Hepatocyte (in vitro differentiated cells): ENCODE measurements around the gene FLOT2. TPM values are rescaled to one million over a fixed set of nuclear protein-coding genes. Genes with fewer than 3 reads are reported as not detected.
A peak's percentile ranks its signal among the peaks of the same experiment; 100 is the strongest.
"Not testable (repeated sequence)": the region's sequence is repeated elsewhere in the genome, so short reads cannot be mapped to it uniquely, and the experiment has no call there.

ENCODE experiments used
- DNase-seq: peaks from one replicate; pipeline ENCODE4 v3.0.0-alpha.2; 2016; ENCODE audit warnings: low spot score
- H2AFZ ChIP-seq: fragments of 200-600 bp; sonication (generic); 2 replicates; pipeline ENCODE4 v1.6.0; 2016; ENCODE audit warnings: antibody characterized with exemption, mild to moderate bottlenecking
- H3K27ac ChIP-seq: fragments of 200-600 bp; sonication (generic); 2 replicates; pipeline ENCODE4 v1.5.1; 2016; ENCODE audit warnings: mild to moderate bottlenecking
- H3K27me3 ChIP-seq: fragments of 200-600 bp; sonication (generic); 2 replicates; pipeline ENCODE4 v1.6.1; 2016
- H3K36me3 ChIP-seq: fragments of 200-600 bp; sonication (generic); replicated peaks from 2 replicates; pipeline ENCODE4 v1.5.1; 2016; ENCODE audit warnings: low read depth; ENCODE audit not compliant: insufficient read depth
- H3K4me1 ChIP-seq: fragments of 200-600 bp; sonication (generic); 2 replicates; pipeline ENCODE4 v1.5.1; 2016; ENCODE audit warnings: mild to moderate bottlenecking, moderate library complexity; ENCODE audit not compliant: insufficient read depth
- H3K4me2 ChIP-seq: fragments of 200-600 bp; sonication (generic); 2 replicates; pipeline ENCODE4 v1.6.0; 2016
- H3K4me3 ChIP-seq: fragments of 200-600 bp; sonication (generic); 2 replicates; pipeline ENCODE4 v1.5.1; 2016; ENCODE audit warnings: mild to moderate bottlenecking
- H3K79me2 ChIP-seq: fragments of 200-600 bp; sonication (generic); 2 replicates; pipeline ENCODE4 v1.6.0; 2017; ENCODE audit warnings: mild to moderate bottlenecking
- H3K9me2 ChIP-seq: fragments of 200-600 bp; sonication (generic); replicated peaks from 2 replicates; pipeline ENCODE4 v1.6.0; 2017; ENCODE audit warnings: mild to moderate bottlenecking; ENCODE audit not compliant: insufficient read depth
- H3K9me3 ChIP-seq: fragments of 200-600 bp; sonication (generic); 2 replicates; pipeline ENCODE4 v1.5.1; 2016; ENCODE audit warnings: low read depth, mild to moderate bottlenecking
- H4K20me1 ChIP-seq: fragments of 200-600 bp; sonication (generic); 2 replicates; pipeline ENCODE4 v1.6.0; 2016; ENCODE audit warnings: mild to moderate bottlenecking; ENCODE audit not compliant: insufficient read depth, poor library complexity, severe bottlenecking
- EZH2 ChIP-seq: fragments of 200-600 bp; sonication (generic); IDR thresholded peaks from 2 replicates; pipeline ENCODE4 v1.6.1; 2016; ENCODE audit warnings: antibody characterized with exemption, mild to moderate bottlenecking, borderline replicate concordance
- EZH2phosphoT487 ChIP-seq: fragments of 200-600 bp; sonication (generic); IDR thresholded peaks from one replicate; pipeline ENCODE4 v1.6.1; 2018; ENCODE audit warnings: antibody characterized with exemption, mild to moderate bottlenecking, low read depth, moderate library complexity; ENCODE audit not compliant: unreplicated experiment, severe bottlenecking
- WGBS: methylation state at CpG from one replicate; pipeline ENCODE4 v1.1.6; 2016; ENCODE audit warnings: low lambda C conversion rate; ENCODE audit errors: missing lambda C conversion rate; 5-methylcytosine and 5-hydroxymethylcytosine counted together
- polyA plus RNA-seq: library from polyadenylated mRNA; unstranded; fragments of >200 nt; fragmentation: Nextera tagmentation; extraction: Ambion mirVana; gene quantifications from 2 replicates; pipeline ENCODE4 v1.2.1, GENCODE V29; 2016
- total RNA-seq: library from RNA; depleted of rRNA; stranded (reverse); fragments of >200 nt; gene quantifications from 2 replicates; pipeline ENCODE4 v1.2.3, GENCODE V29; 2014
- TF ChIP-seq, protein P1 (sequence below): fragments of 200-600 bp; sonication (generic); IDR thresholded peaks from 2 replicates; pipeline ENCODE4 v1.5.1; 2016; ENCODE audit warnings: antibody characterized with exemption, mild to moderate bottlenecking; ENCODE audit not compliant: poor library complexity

FLOT2 gene
- total and polyA plus RNA-seq, 2 experiments from 2014 or later = 42.0 to 64.0 TPM

DNA sequence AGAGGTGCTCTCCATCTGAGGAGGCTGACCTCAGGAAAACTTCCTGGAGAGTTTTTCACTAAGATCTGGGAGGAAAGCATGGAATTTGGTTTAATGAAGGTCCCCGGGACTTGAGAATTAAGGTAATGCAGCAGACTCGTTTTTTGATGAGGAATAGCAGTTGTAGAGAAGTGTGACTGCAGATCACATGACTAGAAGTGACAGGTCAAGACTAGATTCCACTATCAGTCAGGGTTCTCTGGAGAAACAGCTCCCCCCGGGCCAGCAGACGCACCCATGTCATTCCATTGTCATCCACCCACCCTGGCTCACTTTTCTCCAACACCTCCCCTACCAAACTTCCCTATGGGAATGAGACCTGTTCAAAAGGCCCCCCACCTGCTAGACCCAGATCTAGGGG lies 7.3 kb upstream of the FLOT2 start:
- no peak overlapping the region for H2AFZ ChIP-seq
- TF ChIP-seq, protein P1, sequence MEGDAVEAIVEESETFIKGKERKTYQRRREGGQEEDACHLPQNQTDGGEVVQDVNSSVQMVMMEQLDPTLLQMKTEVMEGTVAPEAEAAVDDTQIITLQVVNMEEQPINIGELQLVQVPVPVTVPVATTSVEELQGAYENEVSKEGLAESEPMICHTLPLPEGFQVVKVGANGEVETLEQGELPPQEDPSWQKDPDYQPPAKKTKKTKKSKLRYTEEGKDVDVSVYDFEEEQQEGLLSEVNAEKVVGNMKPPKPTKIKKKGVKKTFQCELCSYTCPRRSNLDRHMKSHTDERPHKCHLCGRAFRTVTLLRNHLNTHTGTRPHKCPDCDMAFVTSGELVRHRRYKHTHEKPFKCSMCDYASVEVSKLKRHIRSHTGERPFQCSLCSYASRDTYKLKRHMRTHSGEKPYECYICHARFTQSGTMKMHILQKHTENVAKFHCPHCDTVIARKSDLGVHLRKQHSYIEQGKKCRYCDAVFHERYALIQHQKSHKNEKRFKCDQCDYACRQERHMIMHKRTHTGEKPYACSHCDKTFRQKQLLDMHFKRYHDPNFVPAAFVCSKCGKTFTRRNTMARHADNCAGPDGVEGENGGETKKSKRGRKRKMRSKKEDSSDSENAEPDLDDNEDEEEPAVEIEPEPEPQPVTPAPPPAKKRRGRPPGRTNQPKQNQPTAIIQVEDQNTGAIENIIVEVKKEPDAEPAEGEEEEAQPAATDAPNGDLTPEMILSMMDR = no peak
- no peak for TF ChIP-seq EZH2
- TF ChIP-seq EZH2phosphoT487 = no peak
- no peak overlapping the region for H3K27ac ChIP-seq
- no peak for DNase-seq
- 60% methylated on average over 4 of the region's 4 CpGs for WGBS
- no peaks in the 10 kb centered on the region for H3K9me2 ChIP-seq
- H3K36me3 ChIP-seq = no peaks in the 10 kb centered on the region
- no peaks in the 10 kb centered on the region for H4K20me1 ChIP-seq
- no peaks in the 10 kb centered on the region for H3K27me3 ChIP-seq
- no peak overlapping the region for H3K4me2 ChIP-seq
- no peaks in the 10 kb centered on the region for H3K9me3 ChIP-seq
- peaks cover 22% of the 10 kb centered on the region for H3K79me2 ChIP-seq
- peaks cover 5% of the 10 kb centered on the region for H3K4me1 ChIP-seq
- H3K4me3 ChIP-seq = no peak overlapping the region

DNA sequence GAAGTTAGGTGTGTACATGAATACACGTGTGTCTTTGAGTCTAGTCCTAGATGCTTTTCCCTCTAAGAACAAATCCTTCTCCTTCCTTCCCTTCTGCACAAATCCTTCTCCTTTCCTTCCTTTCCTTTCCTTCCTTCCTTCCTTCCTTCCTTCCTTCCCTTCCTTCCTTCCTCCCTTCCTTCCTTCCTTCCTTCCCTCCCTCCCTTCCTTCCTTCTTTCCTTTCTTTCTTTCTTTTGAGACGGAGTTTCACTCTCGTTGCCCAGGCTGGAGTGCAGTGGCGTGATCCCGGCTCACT lies 6.0 kb upstream of the FLOT2 start:
- WGBS = 66% methylated on average over 5 of the region's 5 CpGs
- not testable (repeated sequence) for H4K20me1 ChIP-seq, DNase-seq, H3K4me3 ChIP-seq, H3K9me2 ChIP-seq, H3K4me1 ChIP-seq, H3K27me3 ChIP-seq, H3K36me3 ChIP-seq, H3K9me3 ChIP-seq, H2AFZ ChIP-seq
- H3K79me2 ChIP-seq = peaks cover 29% of the 10 kb centered on the region
- peak overlapping the region; percentile 94 for H3K4me2 ChIP-seq
- H3K27ac ChIP-seq = peak overlapping the region; percentile 16

DNA sequence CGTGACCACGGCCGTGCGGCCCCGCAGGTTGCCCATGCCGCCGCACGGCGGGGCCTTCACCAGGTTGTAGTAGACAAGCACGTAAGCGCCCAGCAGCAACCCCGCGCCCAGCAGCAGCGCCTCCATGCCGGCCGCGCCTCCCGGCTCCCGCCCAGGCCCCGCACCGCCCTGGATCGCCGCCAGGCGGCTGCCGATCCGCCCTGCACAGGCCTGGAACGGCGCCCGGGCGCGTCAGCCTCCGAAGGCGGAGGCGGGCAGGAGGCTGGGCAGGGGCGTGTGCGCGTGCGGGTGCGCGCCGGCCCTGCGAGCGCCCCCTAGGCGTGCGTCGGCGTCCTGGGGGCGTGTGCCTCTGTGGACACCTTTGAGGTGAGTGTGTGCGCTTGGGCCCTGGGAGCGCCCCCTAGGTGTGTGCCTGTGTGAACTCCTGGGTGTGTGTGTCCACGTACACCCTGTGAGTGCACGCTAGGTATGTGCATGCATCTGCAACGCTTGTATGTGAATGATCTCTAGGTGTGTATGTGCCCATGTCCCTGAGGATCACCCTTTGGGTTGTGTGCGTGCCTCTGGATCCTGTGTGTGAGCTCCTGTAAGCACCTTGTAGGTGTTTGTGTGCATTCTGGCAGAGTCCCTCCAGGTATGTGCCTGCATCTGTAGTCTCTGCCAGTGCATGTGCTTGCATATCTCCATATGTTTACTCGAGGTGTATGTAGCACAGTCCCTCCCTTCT lies 5.4 kb upstream of the FLOT2 start, which contains the start of gene DHRS13:
TSS of gene DHRS13 (minus strand) at position 261 of the 727 bp plus-strand sequence. CDS start at position 126, 135 bp downstream.
- Histone ChIP-seq H3K4me2 (peak within 1 kb of the TSS; percentile 94), H2AFZ (peak within 1 kb of the TSS; percentile 84), H3K4me3 (peak within 1 kb of the TSS; percentile 94), H3K9me3 (no peaks in the 10 kb centered on the region), H3K79me2 (peaks cover 34% of the 10 kb centered on the region), H4K20me1 (no peaks in the 10 kb centered on the region), H3K36me3 (no peaks in the 10 kb centered on the region), H3K4me1 (peaks cover 3% of the 10 kb centered on the region), H3K27me3 (no peaks in the 10 kb centered on the region), H3K27ac (peak within 1 kb of the TSS; percentile 90), H3K9me2 (no peaks in the 10 kb centered on the region)
- peak; percentile 98 for DNase-seq
- 2% methylated on average over 50 of the region's 55 CpGs for WGBS
- TF ChIP-seq, protein P1 = peak; percentile 88
- no peak for TF ChIP-seq EZH2phosphoT487

DNA sequence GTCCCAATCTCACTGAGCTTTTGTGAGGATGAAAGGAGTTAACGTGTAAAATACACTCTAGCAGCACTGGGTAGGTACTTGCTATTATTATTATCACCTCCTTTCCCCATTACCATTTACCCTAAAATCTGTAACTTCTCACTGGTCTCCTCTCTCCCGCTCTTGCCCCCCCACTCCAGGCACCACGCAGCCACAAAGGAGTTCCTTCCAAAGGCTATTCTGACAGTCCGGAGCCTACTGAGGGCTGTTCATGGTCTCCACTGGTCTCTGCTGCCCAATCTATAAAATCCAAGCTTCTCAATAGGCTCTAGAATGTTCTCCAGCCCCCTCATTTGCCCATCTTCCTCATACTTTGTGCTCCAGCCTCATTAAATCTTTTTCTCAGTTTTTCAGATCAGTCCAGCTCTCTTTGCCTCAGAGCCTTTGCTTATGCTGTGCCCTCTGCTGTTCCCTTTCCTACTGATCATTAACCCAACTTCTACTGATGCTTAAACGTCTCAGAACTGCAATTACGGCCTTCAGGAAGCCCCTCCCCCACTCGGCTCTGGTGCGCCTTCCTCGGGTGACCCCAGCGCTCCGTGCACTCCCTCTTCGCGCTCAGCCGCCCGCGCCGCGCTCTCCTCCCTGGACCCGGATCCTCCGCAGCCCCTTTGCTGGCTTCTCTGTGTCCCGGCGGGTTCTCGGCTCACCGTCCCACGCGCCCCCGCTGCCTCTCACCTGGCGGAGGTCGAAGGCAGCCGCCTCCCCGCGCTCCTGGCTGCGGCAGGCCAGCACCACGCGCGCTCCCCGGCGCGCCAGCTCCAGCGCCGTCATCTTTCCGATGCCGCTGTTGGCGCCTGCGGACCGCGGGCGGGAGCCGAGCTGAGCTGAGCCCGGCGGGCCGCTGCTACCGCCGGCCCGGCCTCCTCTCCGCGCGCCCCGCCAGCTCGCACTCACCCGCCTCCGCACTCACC lies 4.6 kb upstream of the FLOT2 start:
- Histone ChIP-seq H3K4me3 (peak overlapping the region; percentile 94), H3K9me2 (no peaks in the 10 kb centered on the region), H2AFZ (peak overlapping the region; percentile 84), H3K27me3 (no peaks in the 10 kb centered on the region), H3K4me1 (peaks cover 6% of the 10 kb centered on the region), H3K79me2 (peaks cover 40% of the 10 kb centered on the region), H3K9me3 (no peaks in the 10 kb centered on the region), H3K4me2 (peak overlapping the region; percentile 94), H3K36me3 (no peaks in the 10 kb centered on the region), H4K20me1 (no peaks in the 10 kb centered on the region), H3K27ac (peak overlapping the region; percentile 90)
- peak; percentile 75 for DNase-seq
- TF ChIP-seq EZH2 (no peak), EZH2phosphoT487 (no peak)
- TF ChIP-seq, protein P1 = no peak
- 5% methylated on average over 52 of the region's 62 CpGs for whole genome bisulfite sequencing
